Body of pancreas (tissue), 4 donors: Measurements from ENCODE around the gene ITIH4.

ENCODE experiments used
- CTCF ChIP-seq, 7 experiments: fragments of 450-650 bp in 4 of 7; fragments of 200-600 bp in 3 of 7; sonication (generic) in 3 of 7; IDR thresholded peaks; one replicate each; pipeline ENCODE4 v1.5.1; 2016 to 2019; ENCODE audit warnings: antibody characterized with exemption in 7 of 7
- POLR2A ChIP-seq, 3 donors: fragments of 450-650 bp; IDR thresholded peaks; one replicate each; pipeline ENCODE4 v1.6.1; 2016; ENCODE audit warnings: antibody characterized with exemption in 3 of 3, mild to moderate bottlenecking in 2 of 3

- no peak for TF ChIP-seq CTCF (IDR thresholded peaks at IDR 0.05)
- TF ChIP-seq POLR2A (IDR thresholded peaks at IDR 0.05): no peak
These were observed 27.4 kb upstream of the ITIH4 start for GRCh38 chr3:52857864-52858263.
